Activated CD8-positive, alpha-beta memory T cell treated with anti-CD3 and anti-CD28 coated beads, Interleukin-2, amount 50 U/mL, for 4 hours (primary cell): ENCODE data around the gene FNDC8.
"Not testable (repeated sequence)": the region's sequence is repeated elsewhere in the genome, so short reads cannot be mapped to it uniquely, and the experiment has no call there.

Source experiments
- DNase-seq: peaks from one replicate; pipeline ENCODE4 v3.0.0-alpha.2; 2020

The FNDC8 gene

DNA sequence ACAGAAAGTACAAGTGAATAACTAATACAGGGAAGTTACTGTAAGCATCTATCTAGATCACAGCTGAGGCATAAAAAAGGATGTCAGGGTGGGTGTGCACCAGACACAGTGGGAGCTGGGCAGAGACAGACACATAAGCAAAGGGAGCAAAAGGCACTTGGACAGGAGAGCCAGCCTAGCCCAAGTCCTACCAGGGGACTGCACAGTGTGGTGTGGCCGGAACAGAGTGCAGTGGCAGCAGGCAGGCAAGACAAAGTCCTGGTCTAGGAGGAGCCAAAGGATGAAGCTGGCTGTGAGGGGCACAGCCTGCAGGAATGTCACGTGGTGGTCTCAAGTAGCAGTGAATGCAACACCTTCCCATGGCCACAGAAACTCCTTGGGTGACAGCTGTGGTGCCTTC lies 23.6 kb upstream of the FNDC8 start:
- no peak for DNase-seq

DNA sequence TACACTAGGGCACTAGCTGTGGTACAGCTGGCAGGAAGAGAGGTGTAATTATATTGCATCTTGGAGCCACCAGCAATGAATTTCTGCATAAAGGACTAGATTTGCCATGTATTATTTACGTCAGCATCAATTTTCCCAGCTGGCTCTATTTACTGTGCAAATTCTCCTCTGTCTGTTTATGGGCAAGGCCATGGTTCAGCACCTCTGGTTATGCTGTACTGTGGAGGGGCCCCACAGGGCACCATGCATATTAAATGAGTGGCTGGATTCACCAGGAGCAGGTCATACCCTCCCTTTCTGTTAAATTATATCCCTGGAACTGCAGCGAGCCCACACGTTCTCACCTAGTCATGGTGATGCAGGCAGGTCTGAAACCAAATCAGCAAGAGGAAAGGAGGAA lies 21.5 kb upstream of the FNDC8 start:
- DNase-seq, result no peak

DNA sequence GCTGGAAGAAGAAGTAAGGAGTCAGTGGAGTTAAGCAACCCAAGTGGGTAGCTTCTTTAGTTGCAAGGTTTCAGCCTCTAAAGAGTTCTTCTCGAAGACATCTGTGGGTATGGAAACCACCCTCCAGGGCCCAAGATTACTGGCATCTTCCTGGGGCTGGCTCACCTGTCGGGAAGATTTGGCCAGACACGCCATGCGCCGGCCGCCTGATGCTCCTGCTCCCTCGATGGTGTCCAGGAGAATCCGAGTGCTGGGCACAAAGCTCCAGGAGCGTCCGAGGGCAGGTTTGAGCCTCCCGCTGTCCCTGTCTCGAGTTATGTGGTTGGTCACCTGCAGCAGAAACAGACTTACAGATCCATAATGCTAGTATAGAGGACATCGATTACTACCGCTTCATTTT lies 20.4 kb upstream of the FNDC8 start:
- DNase-seq, result no peak

DNA sequence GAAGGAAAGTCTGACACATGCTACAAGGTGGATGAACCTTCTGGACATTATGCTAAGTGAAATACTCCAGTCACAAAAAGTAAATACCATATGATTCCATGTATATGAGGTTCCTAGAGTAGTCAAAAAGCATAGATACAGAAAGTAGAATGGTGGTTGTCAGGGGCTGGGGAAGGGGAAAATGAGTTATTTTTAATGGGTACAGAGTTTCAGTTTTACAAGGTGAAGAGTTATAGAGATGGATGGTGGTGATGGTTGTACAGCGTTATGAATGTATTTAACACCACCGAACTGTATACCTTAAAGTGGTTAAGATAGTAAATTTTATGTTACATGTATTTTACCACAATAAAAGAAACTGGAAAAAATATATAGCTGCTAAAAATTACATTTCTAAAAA lies 19.7 kb upstream of the FNDC8 start:
- no peak for DNase-seq

DNA sequence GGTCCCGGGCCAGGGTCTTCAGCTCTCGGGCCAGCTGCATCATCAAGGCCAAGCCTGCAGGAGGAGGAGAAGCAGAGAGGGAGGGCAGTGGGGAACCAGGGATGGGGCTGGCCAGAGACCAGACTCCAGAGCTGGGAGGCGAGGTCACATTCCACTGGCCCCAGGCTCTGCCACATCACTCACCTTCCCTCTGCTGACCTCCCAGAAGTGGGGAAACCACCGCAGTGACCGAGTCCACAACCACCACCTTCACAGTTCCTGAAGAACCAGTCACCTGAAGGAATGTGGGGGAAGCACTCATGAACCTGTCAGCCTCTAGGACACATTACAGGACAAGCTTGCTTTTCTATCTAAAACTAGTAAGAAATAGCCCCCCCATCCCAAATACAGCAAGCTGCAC lies 18.1 kb upstream of the FNDC8 start:
- DNase-seq, result no peak

DNA sequence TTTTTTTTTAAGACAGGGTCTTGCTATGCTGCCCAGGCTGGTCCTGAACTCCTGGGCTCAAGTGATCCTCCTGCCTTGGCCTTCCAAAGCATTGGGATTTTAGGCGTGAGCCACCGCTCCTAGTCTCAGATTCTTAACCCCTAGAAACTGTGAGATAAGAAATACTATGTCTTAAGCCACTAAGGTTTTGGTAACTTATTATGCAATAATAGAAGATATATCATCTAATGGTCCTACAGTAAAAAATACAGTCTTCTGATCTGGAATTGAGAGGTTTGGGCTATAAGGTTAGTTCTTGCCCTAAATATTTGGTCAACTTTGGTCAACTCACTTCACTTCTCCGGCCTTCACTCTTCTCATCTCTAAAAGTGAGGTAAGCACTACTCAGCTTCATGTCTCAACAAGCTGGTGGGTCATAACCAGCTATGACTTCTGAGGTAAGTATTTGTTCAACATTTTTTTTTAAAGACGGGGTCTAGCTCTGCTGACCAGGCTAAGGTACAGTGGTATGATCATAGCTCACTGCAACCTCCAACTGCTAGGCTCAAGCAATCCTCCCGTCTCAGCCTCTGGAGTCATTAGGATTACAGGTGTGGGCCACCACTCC lies 16.5 kb upstream of the FNDC8 start:
- DNase-seq, result no peak

DNA sequence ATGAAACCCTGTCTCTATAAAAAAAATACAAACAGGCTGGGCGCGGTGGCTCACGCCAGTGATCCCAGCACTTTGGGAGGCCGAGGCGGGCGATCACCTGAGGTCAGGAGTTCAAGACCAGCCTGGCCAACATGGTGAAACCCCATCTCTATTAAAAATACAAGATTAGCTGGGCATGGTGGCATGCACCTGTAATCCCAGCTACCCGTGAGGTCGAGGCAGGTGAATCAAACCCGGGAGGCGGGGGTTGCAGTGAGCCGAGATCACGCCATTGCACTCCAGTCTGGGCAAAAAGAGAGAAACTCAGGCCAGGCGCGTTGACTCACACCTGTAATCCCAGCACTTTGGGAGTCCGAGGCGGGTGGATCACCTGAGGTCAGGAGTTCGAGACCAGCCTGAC lies 10.6 kb upstream of the FNDC8 start:
- DNase-seq, result not testable (repeated sequence)

DNA sequence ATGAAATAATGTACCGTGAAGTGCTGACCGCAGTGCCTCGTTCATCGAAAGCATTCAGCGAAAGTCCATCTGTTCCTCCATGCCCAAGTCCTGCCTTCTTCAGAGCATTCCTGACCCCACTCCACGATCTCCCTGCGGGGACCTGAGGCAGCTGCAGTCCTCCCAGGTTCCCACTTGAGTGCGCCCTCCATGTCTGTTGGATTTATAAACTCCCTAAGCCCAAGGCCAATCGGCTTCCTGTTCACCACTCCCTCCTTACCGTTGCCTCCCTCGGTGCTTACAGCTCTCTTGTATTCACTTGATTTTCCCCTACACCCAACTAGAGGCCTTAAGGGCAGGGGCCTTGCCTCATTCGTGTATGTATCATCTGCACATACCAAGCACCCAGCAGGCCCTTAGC lies 4.6 kb upstream of the FNDC8 start:
- no peak for DNase-seq

DNA sequence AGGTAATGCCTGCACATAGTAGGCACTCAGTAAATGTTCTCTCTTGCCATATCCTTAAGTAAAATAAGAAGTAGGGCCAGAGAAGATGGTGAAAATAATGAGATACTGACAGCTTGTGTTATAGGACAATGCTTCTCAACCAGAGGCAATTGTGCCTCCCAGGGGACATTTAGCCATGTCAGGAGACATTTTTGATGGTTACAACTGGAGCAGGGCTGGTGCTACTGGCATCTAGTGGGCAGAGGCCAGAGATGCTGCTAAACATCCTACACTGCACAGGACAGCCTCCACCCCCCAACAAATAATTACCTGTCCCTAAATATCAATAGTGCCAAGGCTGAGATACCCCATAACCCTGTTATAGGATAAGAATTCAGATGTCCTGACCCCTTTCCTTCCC lies 3.4 kb upstream of the FNDC8 start:
- DNase-seq, result no peak

DNA sequence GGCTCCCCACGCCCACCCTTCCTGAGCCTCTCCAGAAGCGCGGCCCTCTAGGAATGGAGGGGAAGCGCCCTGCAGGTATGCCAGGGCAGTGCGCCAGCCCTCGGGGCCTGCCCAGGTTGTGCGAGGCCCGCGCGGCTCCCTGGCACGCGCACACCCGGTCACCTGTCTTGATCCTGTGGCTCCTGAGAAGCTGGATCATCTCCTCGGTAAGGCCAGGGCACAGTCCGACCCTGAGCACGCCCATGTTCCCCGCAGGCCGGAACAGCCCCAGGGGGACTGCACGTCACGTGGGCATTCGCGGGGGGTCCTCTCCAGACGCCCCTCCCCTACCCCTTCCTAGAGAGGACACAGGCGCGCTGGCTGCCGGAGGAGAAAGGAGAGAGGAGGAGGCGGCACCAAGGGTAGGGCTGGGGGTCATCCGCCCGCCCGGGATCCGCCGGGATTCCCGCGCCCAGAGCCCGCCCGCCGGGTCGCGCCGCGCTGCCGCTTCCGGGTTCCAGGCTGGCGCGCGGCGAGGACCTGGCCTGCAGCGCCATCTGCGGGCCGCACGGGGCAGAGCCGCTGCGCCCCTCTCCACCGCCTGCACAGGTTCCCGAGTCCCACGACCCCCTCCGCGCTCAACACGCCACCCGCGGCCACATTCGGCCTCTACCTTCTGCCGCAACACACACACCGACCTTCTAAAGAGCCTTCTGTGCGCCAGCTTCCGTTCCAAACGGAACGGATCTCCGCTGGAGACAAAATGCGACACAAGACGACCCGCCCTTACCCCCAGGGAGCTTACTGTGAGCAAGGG lies 1.8 kb upstream of the FNDC8 start, which contains the start of gene RAD51D:
TSS of gene RAD51D (minus strand) at position 491 of the 796 bp plus-strand sequence. CDS start at position 244, 247 bp downstream.
- DNase-seq, result peak; percentile 82

DNA sequence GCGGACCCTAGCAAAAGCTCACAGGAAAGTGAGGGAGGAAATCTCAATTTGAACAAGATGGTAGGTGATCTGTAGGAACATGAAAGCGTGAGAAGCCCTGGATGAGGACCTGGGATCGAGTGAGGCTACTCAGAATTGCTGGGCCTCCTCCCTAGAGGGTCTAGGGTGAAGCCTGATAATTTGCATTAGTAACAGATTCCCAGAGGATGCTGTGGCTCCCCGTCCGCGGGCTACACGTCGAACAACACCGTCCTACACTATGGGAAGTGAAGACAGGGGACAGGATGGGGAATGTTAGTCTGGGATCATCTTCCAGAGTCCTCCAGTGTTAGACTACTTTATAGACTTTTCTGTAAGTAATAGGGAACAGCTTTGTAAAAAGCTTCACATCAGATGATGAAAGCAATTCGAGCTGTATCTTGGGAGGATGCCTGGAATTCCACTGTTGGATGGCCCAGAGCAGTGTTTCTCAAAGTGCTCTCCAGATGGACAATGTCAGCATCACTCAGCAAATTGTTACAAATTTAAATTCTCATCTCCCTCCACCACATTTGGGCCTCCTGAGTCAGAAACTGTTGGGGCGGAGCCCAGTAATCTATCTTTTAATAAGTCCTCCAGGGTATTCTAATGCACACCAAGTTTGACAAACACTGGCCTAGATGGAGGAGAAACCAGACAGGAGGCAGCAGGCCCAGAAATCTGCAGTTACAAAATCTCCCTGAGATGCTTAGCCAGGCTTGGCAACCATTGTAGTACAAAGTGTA lies 6.5 kb downstream of the FNDC8 start:
- DNase-seq, result no peak

DNA sequence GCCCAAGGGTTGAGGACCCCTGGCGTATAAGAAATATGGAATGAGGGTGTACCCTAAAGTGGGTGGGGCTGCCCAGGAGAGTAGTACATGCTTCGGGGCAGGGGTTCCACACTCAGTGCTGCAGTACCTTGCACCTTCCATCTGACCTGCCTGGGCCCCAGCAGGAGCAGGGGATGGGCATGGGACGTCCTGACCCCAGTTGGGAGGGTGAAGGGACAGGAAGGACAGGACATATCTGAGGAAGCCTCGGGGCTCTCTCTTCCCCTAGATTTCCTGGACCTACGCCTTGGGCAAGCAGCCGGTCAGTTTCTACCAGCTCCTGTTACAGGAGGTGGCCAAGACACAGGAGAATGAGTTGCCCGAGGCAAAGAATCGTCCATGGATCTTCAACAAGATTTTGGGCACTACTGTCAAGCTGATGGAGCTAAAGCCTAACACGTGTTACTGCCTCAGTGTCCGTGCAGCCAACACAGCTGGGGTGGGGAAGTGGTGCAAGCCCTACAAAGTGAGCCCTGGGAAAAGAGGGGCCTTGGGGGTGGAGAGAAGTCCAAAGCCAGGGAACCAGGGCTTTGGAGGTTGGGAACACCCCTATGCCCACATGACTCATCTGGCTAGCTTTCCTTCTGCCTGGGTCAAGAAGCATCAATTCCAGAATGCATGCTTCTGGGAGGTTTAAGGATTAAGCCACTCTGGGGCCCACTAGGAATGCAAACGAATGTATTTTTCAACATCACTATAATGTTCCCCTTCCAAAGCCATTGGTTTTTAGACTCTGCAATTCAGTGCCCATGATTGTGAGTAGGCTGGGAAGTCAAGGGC lies 7.9 kb downstream of the FNDC8 start:
- DNase-seq, result no peak

DNA sequence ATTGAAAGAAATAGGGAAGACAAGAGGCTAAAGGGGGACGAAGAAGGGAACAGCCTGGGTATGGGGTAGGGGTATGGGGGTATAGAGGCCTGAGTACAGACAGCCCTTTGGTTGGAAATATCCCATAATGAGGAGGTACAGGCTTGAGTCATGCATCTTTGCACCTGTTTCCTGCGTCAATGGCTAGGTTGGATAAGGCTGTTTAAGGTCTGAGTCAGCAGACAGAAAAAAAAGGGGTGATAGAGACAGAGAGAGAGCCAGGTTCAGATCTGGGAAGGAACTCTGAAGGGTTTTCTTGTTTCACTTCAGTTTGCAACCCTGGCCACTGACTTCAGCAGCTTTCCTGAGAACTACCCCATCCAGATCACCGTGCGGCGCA lies 8.5 kb downstream of the FNDC8 start:
- no peak for DNase-seq

DNA sequence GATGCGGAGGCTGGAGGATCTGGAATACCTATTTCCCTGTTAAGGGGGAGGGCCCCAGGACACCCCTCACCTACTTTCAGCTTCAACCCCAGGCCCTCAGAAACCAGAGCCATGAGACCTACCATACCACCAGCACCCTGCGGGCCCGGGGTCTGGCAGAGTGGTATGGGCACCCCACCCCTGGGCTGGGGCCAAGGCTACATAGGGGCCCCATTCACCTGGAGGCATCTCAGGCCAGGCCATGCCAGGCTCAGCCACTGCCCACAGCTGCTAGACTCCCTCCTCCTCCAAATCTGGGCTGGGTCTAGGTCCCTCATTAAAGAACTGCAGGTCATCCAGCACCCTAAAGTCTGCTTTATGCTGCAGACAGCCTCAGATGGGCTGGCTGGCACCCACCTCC lies 9.0 kb downstream of the FNDC8 start:
- no peak for DNase-seq

DNA sequence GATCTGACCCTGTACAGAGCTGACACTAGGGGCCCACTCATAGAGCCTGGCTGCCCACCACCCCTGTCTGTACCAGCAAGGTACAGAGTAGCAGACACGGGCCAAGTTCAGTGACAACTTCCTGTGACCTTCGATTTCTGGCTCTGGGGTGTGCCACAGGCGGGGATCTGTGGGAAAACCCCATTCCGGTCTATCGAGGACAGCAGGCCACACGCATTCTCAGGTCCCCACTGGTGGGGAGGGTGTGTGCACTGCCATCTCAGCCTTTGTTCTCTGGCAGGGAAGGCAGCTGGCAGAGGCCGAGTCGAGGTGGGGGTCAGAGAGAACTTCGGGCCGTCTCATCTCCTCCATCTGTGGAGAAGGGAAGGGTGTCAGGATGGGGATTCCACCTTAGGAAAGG lies 10.7 kb downstream of the FNDC8 start:
- no peak for DNase-seq

DNA sequence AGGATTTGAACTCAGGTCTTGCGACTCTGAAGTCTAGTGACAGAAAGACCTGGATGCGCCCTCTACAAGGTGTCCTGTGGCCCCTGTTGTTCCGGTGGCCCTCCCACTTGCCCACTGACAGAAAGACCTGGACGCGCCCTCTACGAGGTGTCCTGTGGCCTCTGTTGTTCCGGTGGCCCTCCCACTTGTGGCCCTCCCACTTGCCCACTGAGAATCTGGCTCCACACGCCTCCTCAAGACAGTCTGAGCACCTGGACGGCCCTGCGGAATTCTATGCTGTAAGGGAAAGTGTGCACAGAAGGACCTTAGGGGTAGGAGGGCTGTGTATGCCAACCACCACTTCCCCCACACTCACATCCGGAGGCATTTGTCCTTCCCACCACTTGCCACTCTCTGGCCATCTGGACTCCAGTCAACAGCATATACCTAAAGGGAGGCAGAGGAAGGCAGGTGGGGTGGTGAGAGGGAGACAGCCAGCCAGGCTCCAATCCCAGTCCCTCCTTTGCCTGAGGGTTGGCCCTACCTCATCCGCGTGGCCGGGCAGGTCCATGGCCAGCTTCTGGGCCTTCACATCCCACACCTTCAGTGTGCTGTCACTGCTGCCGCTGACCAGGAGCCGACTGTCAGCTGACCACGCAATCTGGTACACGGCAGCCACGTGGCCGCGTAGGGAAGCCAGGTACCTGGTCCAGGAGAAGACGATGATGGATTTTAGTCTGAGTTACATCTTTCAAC lies 11.6 kb downstream of the FNDC8 start:
- no peak for DNase-seq

DNA sequence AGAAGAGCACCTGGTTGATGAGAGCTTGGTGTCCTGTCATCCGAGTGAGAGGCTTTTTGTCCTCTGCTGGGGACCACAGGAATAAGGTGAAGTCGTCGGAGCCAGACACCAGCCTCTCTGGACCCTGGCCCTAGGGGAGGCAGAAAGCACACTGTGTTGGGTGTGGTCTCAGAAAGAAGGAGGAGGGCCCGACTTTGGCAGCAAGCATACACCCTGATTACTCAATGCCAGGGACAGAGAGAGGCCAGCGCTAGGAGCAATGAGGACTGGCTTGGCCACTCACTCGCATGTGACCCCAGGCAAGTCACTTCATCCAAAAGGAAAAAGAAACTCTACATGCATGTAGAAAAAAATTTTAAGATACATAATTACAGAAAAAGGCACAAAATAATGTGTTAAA lies 13.9 kb downstream of the FNDC8 start:
- no peak for DNase-seq

DNA sequence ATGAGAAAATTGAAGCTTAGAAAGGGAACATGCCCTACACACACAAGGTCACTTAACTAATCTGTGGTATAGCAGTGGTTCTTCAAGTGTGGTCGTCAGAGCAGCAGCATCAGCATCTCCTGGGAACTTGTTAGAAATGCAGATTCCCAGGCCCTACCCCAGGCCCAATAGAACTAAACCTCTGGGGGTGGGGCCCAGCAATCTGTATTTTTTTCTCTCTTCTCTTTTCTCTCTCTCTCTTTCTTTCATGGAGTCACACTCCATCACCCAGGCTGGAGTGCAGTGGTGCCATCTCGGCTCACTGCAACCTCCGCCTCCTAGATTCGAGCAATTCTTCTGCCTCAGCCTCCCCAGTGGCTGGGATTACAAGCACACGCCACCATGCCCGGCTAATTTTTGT lies 16.8 kb downstream of the FNDC8 start:
- no peak for DNase-seq

DNA sequence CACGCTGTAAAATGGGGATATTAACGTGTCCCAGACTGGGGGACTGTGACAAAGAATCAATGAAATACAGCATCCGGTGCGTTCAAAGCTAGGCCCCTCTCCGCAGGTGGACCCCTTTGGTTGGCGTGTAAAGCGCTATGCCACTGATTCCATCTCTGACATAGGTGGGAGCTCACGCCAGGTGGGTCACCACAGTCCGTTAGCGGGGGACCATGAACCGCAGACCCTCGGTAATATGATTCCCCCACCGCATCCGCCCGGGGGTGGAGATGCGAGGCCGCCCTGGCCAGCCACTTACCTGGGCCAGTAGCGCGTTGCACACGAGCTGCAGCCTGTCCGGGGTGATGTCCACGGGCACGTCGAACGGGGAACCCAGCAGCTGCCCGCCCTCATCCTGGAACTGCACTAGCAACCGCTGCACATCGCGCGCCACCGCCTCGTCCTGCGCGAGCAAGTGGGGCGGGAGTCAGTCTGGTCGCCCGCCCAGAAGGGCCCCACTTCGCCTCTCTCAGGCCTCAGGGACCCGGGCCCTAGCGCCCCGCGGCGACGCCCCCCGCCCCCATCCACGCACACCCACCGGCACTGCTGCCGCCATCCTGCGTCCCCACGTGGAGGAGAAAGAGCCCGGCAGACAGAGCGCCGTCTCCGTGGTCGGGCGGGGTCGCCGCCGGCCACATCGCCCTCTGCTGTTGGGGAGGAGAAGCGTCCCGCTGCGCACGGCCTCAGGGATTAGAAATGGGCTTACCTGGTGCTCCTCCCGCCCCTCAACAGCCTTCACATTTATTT lies 20.5 kb downstream of the FNDC8 start, which contains the start of gene NLE1:
TSS of gene NLE1 (minus strand) at position 623 of the 786 bp plus-strand sequence. CDS start at position 595, 28 bp downstream.
- peak; percentile 89 for DNase-seq

DNA sequence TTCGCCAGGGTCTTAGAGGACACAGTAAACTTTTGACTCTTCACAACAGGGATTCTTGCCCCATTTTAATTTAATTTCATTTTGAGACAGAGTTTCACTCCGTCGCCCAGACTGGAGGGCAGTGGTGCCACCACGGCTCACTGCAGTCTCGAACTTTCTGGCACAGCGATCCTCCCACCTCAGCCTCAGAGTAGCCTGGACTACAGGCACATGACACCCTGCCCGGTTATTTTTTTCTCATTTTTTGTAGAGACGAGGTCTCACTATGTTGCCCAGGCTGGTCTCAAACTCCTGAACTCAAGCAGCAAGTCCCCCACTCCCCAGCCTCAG lies 21.0 kb downstream of the FNDC8 start:
- no peak for DNase-seq

DNA sequence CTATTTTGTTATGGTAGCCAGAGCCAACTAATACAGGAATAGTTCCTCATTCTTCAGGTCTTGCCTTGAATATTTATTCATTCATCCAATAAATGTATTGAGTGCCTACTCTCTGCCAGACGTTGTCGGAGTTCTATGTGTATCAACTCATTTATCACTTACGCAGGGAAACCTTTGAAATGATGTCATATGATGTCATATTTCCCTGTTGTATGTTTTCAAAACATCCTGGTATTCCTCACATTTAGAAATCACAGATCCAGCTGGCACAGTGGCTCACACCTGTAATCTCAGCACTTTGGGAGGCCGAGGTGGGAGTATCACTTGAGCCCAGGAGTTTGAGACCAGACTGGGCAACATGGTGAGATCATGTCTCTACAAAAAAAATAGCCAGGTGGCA lies 23.4 kb downstream of the FNDC8 start:
- DNase-seq, result no peak
